HG03575 (cell line): ENCODE data around the gene PLPPR1.
"Not testable (repeated sequence)": the region's sequence is repeated elsewhere in the genome, so short reads cannot be mapped to it uniquely, and the experiment has no call there.

Experiments used
- ATAC-seq: cut with Tn5 transposase; IDR thresholded peaks from one replicate; pipeline ENCODE4 v1.9.1; 2021; ENCODE audit not compliant: unreplicated experiment, insufficient number of reproducible peaks, low FRiP score; ENCODE audit errors: extremely low read depth

The PLPPR1 gene

DNA sequence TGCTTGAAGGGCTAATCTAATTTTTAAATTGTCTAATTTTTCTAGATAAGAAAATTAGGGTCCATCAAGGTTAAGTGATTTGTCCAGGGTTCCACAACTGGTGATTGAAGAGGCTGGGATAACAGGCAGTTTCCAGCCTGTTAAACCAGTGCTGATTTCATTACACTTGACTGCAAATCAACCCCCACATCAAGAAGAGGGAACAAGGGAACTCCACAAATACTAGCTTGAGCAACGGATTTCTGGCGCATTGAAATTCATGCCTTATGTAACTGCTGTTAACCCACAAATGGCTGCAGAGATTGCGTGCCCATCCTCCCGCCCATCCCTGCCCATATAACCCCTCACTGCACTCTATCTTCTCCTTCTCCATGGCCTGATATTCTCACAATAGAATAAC is 10.0 kb downstream of the PLPPR1 start:
- no peak for ATAC-seq

DNA sequence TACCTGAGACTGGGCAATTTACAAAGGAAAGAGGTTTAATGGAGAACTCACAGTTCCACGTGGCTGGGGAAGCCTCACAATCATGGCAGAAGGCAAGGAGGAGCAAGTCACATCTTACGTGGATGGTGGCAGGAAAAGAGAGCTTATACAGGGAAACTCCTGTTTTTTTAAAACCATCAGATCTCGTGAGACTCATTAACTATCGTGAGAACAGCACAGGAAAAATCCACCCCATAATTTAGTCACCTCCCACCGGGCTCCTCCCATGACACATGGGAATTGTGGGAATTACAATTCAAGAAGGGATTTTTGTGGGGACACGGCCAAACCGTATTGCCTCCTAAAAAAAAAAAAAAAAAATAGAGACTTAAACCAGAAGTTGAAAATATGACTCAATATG is 11.1 kb downstream of the PLPPR1 start:
- not testable (repeated sequence) for ATAC-seq

DNA sequence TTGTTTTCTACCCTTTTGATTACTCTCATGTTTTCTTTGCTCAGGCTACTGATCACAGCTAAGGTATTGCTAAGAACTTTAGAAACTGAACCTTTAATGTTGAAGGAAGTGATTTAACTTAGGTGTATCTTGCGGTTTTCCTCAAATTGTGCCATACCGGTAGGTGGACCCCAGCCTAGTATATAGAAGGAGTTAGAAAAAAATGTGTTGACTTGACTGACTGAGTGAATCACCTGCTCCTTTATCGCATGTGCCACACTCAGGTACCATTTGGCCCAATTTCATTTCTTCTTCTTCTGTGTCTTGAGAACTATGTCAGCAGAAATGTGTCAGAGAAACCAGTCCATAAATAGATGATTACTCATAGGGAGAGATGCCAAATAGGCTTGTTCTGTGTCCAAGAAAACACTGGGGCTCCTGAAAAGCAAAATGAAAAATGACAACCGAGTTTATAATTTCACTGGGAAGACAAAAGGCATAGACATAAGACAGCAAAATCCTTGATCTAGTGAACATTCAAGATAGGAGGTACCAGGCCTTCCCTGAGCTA is 19.4 kb downstream of the PLPPR1 start:
- ATAC-seq, result no peak

DNA sequence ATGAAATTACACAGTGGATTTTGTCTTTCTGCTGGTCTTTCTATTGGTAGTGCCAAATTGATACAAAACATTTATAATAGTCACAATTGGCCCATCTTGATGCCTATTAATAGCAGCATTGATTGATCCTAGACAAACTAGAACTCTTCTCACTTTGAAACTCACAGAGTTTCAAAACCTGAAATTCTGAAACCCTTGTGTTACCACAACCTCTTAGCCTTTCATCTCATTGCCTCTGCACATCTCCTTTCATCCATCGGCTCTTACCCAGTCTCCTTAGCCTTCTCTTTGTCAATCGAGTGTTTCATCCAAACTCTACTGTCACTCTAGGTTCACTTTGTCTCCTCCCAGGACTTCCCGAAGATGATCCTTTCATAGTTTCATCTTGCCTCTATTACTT is 22.1 kb downstream of the PLPPR1 start:
- no peak for ATAC-seq

DNA sequence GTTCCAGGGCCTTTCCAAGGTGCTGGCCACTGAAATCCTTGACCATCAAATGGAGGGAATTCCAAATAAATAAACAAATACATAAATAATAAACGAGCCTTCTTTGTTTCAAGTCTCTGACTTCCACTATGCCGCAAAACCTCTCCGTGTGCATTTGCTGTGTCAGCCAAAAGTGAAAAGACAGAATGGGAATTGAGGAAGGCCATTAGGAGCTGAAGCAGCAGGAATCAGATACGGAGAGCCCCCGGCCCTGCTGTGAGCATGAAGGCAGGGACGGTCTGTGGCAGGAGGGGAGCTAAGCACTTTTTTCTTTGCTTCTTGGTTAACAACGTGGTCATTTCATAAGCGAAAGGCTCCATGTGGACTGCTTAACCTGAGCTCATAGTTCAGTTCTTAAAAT is 26.1 kb downstream of the PLPPR1 start:
- ATAC-seq, result no peak

DNA sequence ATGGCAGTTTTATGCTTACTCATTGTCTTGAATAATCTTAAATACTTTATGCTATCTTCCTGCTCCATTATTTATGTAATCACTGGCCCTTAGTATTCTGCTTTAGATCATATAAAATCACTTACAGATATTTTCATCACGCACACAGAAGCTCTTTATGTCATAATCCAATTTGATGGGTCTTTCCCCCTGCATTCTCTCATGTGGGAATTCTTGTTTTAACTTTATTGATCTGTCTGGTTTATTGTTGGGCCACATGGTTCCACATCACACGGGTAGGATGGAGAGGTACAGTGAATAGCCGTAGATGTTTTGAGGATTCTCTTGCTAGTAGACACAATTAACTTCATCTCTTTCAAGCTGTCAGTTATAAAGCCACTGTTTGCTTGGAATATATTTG is 27.0 kb downstream of the PLPPR1 start:
- no peak for ATAC-seq

DNA sequence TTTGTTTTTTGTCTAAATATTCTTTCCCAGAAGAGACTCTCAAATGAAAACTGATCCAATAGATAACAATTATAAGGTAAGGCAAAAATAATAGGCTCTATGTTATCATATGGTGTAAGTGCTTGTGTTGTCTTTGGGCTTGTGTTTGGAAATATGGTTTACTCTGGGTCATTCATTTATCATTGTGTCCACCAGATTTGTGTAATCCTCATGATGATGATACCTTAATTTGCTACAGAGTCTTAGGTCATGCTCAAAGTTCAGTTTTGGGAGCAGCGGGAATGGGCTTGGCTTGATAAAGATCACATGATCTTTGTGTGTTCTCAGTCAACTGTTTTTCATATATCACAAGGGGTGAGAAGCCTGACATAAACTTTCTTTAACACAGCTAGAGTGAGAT is 34.2 kb downstream of the PLPPR1 start:
- ATAC-seq, result no peak

DNA sequence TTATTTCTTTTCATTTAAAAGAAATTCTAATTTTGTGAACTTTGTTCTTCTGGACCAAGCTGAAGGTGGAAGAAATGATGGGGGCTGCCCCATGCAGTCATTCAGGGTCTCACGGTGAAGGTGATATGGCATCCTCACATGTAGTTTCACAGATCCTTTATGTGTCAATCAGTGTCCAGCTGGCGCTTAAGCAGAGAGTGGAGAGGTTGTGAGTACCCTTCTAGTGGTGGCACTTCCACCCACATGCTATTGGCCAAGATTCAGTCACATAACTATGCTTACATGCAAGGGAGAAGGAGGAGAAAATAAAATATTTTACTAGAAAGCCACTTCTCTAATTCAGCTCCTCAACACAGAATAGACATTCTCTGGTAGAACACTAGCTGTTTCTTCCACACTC is 34.7 kb downstream of the PLPPR1 start:
- no peak for ATAC-seq

- no peak for ATAC-seq
Measured at GRCh38 chr9:101064206-101064605, 35.7 kb downstream of the PLPPR1 start.

DNA sequence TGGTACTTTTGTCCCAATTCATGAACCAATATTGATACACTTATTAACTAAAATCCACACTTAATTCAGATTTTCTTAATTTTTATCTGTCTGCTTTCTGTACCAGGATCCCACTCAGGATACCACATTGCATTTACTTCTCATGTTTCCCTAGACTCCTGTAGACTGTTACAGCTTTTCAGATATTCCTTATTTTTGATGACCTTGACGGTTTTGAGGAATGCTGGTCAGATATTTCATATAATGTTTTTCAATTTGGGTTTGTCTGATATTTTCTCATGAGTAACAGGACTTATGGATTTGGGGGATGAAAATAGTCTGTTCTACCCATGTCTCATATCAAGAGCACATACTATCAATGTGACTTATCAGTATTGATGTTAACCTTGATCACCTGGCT is 37.4 kb downstream of the PLPPR1 start:
- no peak for ATAC-seq

DNA sequence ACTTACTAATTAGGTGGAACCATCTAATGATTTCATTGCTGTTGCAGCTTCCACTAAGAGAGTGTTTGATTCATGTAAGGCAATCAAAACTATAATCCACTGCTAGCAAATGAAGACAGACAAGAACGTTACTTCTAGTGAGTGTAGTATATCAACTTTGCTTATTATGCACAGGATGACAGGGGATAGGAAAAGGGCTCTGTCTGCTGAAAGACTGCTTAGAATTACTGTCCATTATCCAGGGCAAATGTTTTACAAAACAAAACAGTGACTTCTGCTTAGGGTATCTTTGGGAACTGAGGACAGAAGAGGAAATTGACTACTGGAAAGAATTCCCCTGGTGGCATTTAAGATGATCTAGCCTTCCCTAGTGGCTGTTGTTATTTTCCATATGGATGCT is 40.2 kb downstream of the PLPPR1 start:
- ATAC-seq, result no peak

- no peak for ATAC-seq
Measured at GRCh38 chr9:101072259-101072658, 43.7 kb downstream of the PLPPR1 start.

DNA sequence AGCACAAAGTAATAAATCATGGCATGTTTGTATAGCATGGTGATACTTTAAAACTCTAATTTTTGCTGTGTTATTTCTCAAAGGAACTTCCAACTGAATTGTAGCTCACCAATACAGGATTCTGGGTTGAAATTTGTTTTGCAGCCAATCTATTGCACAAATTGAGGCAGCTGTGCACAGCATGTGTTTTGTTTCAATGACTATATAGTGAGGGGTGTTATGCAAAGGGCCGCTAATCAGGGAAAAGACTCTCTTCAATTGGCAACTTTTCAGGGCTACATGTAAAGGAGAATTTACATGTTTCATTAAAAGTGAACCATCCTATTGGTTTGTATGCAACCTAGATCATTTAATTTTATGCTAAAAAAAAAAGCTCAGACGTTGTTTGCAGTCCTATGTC is 44.6 kb downstream of the PLPPR1 start:
- no peak for ATAC-seq

GRCh38 chr9:101081641-101082040 is 53.1 kb downstream of the PLPPR1 start:
- no peak for ATAC-seq

GRCh38 chr9:101083448-101084202 is 55.1 kb downstream of the PLPPR1 start:
- no peak for ATAC-seq

- ATAC-seq, result no peak
Measured at GRCh38 chr9:101087426-101087825, 58.9 kb downstream of the PLPPR1 start.

GRCh38 chr9:101092922-101093321 is 64.4 kb downstream of the PLPPR1 start:
- no peak for ATAC-seq

DNA sequence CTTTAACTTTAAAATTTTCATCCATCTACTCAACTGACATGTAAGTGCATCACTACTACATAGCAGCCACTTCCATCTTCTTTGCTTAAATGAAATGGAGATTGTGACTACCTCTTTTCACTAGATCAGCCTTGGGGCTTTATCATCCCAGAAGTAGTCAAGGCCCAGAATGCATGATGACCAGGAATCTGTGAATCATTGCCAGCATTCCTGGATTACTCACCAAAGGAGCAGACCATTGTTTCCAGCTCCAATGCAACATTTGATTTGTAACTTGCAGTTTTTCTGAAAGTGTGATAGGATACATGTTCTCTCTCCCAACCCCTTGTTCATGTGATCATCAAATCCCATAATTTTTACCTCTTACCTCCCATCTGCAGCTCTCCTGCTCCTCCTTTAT is 65.1 kb downstream of the PLPPR1 start:
- no peak for ATAC-seq

DNA sequence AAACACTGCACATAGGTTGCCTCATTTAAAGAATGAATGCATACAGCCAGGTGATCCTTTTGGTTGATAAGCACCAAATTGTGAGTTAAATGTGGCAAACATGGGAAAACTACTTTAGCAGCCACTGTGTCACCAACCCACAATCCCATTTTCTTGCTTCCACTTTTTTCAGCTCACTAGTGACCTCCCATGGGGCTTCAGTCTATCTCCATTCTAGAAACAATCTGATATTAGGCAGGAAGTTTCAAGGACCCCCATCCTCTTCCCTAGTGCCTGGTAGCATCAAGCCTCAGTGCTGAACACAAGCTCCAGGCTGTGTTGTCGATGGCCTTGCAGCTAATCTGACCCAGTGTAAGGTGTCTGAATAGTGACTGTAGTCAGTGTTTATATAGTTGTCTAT is 66.2 kb downstream of the PLPPR1 start:
- no peak for ATAC-seq

DNA sequence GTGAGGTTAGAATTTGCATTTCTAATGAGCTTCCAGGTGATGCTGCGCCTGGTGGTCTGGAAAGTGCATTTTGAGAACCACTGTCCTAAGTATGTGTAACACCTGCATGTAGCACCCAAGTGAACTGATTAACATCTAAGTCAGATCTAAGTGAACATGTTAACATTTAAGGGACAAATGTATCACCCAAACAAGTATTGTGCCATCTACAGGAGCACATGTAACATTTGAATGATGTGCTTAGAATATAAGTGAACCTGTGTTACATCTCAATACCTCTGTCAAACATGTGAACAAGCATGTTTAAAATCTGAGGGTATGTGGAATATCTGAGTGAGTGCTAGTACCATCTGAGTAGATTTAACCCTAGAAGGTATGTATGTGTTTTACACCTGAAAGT is 68.7 kb downstream of the PLPPR1 start:
- no peak for ATAC-seq

DNA sequence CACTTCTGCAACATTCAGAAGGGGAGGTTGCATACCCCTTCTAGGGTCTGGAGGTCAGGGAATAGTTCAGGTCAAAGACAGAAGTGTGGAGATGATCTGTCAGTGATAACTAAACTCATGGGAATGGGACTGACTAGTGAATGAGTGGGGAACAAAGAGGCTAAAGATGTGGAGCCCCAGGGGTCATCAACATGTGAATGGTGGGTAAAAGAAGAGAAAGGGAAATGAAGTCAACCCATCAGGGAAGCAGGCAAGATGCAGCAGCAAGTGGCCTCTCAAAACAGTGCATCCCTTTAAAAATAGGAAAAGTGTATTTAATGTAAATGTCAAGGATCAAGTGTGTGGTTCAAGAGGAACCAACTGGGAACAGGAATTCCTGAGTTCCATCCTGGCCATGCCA is 69.9 kb downstream of the PLPPR1 start:
- ATAC-seq, result no peak
